Natural killer cell (primary cell): ENCODE results near the gene FAM180B. TPM values are rescaled to one million over a fixed set of nuclear protein-coding genes. Genes with fewer than 3 reads are reported as not detected.
"Not testable (repeated sequence)": the region's sequence is repeated elsewhere in the genome, so short reads cannot be mapped to it uniquely, and the experiment has no call there.

Experiments
- ATAC-seq, 3 donors: fragments of 150-1000 bp in 2 of 3; fragments of 200-7000 bp in 1 of 3; cut with Tn5 transposase; 1 replicate in 1 of 3; 2 replicates in 2 of 3; pipeline ENCODE4 v1.10.0; 2021; ENCODE audit warnings: mild to moderate bottlenecking in 2 of 3, moderate library complexity in 2 of 3
- DNase-seq, 2 donors: peaks; one replicate each; pipeline versions ENCODE4 v3.0.0 to v3.0.0-alpha.2; 2013 to 2021; ENCODE audit warnings: mixed read lengths in 1 of 2
- H3K27ac ChIP-seq: one replicate; pipeline ENCODE4 v1.5.1; 2013; ENCODE audit warnings: mild to moderate bottlenecking, low read length
- H3K27me3 ChIP-seq: one replicate; pipeline ENCODE4 v1.6.1; 2013; ENCODE audit warnings: low read length; ENCODE audit not compliant: control insufficient read depth, insufficient read depth
- H3K36me3 ChIP-seq: one replicate; pipeline ENCODE4 v1.6.1; 2013; ENCODE audit warnings: low read length; ENCODE audit not compliant: control insufficient read depth, insufficient read depth
- H3K4me1 ChIP-seq: one replicate; pipeline ENCODE4 v1.6.1; 2013; ENCODE audit warnings: low read length; ENCODE audit not compliant: control insufficient read depth, insufficient read depth
- H3K4me3 ChIP-seq: one replicate; pipeline ENCODE4 v1.5.1; 2013; ENCODE audit warnings: low read length
- H3K9me3 ChIP-seq: one replicate; pipeline ENCODE4 v1.6.1; 2013; ENCODE audit warnings: low read length; ENCODE audit not compliant: control insufficient read depth, insufficient read depth
- H3K27ac Mint-ChIP-seq, 2 donors: one replicate each; pipeline ENCODE4 v1.8.0; 2022; ENCODE audit warnings: mild to moderate bottlenecking in 2 of 2, mixed read lengths in 2 of 2, moderate library complexity in 1 of 2
- H3K27me3 Mint-ChIP-seq, 2 donors: one replicate each; pipeline ENCODE4 v1.8.0; 2022; ENCODE audit warnings: low read depth in 2 of 2, mixed read lengths in 2 of 2
- H3K36me3 Mint-ChIP-seq: one replicate; pipeline ENCODE4 v1.8.0; 2022; ENCODE audit warnings: mixed read lengths
- H3K4me1 Mint-ChIP-seq, 2 donors: one replicate each; pipeline ENCODE4 v1.8.0; 2022; ENCODE audit warnings: mixed read lengths in 2 of 2
- H3K4me3 Mint-ChIP-seq: one replicate; pipeline ENCODE4 v1.8.0; 2022; ENCODE audit warnings: mild to moderate bottlenecking, moderate library complexity, mixed read lengths
- H3K9me3 Mint-ChIP-seq, 2 donors: one replicate each; pipeline ENCODE4 v1.8.0; 2022; ENCODE audit warnings: mixed read lengths in 2 of 2
- WGBS: methylation state at CpG from one replicate; pipeline ENCODE4 v1.1.7; 2013; ENCODE audit warnings: missing lambda C conversion rate; ENCODE audit not compliant: insufficient coverage; 5-methylcytosine and 5-hydroxymethylcytosine counted together
- intact Hi-C: fragments of 100-400 bp; cut with micrococcal nuclease; formaldehyde crosslinking; loops from one replicate; pipeline ENCODE4 v1.14.2; 2022
- total RNA-seq, 4 donors: library from RNA; stranded (reverse); fragments of 120-200 nt in 1 of 4; gene quantifications; one replicate each; pipeline versions ENCODE4 v1.2.3 to v1.2.4, GENCODE V29; 2013 to 2022
- TF ChIP-seq, protein P1 (sequence below): fragments of 200-600 bp; IDR thresholded peaks from one replicate; pipeline ENCODE4 v1.8.0; 2022; ENCODE audit warnings: antibody characterized with exemption

Gene FAM180B
- total RNA-seq, 3 donors from 2014 or later (not counting 1 experiment from before 2014, with no cell fraction given): 0.25 TPM; not detected in 2

DNA sequence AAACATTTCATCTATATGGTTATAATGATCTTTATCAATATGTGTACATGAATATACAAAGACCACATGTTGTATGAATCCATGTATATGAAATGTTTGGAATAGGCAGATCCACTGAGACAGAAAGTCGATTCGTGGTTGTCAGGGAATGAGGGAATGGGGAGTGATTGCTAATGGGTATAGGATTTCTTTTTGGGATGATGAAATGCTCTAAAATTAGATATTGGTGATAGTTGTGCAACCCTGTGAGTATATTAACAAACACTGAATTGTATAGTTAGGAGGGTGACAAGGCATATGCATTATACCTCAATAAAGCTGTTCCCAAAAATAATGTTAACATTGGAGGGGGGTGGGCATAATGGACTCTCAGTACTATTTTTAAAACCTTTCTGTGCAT, 26.1 kb upstream of the FAM180B start:
- TF ChIP-seq, protein P1, sequence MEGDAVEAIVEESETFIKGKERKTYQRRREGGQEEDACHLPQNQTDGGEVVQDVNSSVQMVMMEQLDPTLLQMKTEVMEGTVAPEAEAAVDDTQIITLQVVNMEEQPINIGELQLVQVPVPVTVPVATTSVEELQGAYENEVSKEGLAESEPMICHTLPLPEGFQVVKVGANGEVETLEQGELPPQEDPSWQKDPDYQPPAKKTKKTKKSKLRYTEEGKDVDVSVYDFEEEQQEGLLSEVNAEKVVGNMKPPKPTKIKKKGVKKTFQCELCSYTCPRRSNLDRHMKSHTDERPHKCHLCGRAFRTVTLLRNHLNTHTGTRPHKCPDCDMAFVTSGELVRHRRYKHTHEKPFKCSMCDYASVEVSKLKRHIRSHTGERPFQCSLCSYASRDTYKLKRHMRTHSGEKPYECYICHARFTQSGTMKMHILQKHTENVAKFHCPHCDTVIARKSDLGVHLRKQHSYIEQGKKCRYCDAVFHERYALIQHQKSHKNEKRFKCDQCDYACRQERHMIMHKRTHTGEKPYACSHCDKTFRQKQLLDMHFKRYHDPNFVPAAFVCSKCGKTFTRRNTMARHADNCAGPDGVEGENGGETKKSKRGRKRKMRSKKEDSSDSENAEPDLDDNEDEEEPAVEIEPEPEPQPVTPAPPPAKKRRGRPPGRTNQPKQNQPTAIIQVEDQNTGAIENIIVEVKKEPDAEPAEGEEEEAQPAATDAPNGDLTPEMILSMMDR: no peak
- H3K36me3 ChIP-seq: no peaks in the 10 kb centered on the region
- Mint-ChIP-seq H3K4me3 (no peak overlapping the region), H3K9me3 (no peaks in the 10 kb centered on the region), H3K27me3 (no peaks in the 10 kb centered on the region), H3K4me1 (peaks cover 5 to 8% of the 10 kb centered on the region in 2 donors), H3K36me3 (no peaks in the 10 kb centered on the region), H3K27ac (no peak overlapping the region)
- DNase-seq (no peak), ATAC-seq (no peak)
- H3K9me3 ChIP-seq: no peaks in the 10 kb centered on the region
- H3K4me1 ChIP-seq: peaks cover 10% of the 10 kb centered on the region
- H3K27ac ChIP-seq: no peak overlapping the region
- intact Hi-C loops: no loop called here
- H3K4me3 ChIP-seq: no peak overlapping the region
- 97% methylated on average over 2 of the region's 2 CpGs for WGBS
- no peaks in the 10 kb centered on the region for H3K27me3 ChIP-seq

DNA sequence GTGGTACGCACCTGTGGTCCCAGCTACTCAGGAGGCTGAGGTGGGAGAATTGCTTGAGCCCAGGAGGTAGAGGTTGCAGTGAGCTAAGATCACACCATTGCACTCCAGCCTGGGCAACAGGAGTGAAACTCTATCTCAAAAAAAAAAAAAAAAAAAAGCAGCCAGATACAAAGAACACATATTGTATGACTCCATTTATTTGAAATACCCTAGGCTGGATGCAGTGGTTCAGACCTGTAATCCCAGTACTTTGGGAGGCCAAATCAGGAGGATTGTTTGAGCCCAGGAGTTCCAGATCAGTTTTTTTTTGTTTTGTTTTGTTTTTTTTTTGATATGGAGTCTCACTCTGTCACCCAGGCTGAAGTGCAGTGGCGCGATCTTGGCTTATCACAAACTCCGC, 24.1 kb upstream of the FAM180B start:
- peaks cover 10 to 19% of the 10 kb centered on the region in 2 donors for H3K4me1 Mint-ChIP-seq
- H3K4me3 ChIP-seq, H3K9me3 Mint-ChIP-seq, H3K27ac Mint-ChIP-seq, H3K27ac ChIP-seq, ATAC-seq, intact Hi-C loops, H3K9me3 ChIP-seq, H3K27me3 ChIP-seq, H3K27me3 Mint-ChIP-seq, H3K36me3 Mint-ChIP-seq, H3K36me3 ChIP-seq, DNase-seq, H3K4me3 Mint-ChIP-seq: not testable (repeated sequence)
- 94% methylated on average over 4 of the region's 4 CpGs for WGBS
- H3K4me1 ChIP-seq: peaks cover 19% of the 10 kb centered on the region

DNA sequence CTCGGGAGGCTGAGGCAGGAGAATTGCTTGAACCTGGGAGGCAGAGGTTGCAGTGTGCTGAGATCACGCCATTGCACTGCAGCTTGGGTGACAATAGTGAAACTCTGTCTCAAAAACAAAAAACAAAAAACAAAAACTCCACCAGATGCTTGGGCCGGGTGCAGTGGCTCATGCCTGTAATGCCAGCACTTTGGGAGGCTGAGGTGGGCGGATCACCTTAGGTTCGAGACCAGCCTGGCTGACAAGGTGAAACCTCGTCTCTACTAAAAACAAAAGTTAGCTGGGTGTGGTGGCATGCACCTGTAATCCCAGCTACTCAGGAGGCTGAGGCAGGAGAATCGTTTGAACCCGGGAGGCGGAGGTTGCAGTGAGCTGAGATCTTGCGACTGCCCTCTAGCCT, 22.1 kb upstream of the FAM180B start:
- DNase-seq, H3K4me3 Mint-ChIP-seq, H3K27me3 ChIP-seq, ATAC-seq, H3K36me3 Mint-ChIP-seq, H3K36me3 ChIP-seq, H3K9me3 ChIP-seq, H3K27me3 Mint-ChIP-seq, intact Hi-C loops, H3K4me3 ChIP-seq, H3K27ac ChIP-seq, H3K9me3 Mint-ChIP-seq: not testable (repeated sequence)
- H3K4me1 ChIP-seq: peaks cover 19% of the 10 kb centered on the region
- Mint-ChIP-seq H3K27ac (peak overlapping the region in 1 of 2 donors; percentile 91), H3K4me1 (peaks cover 10 to 19% of the 10 kb centered on the region in 2 donors)
- 95% methylated on average over 10 of the region's 10 CpGs for WGBS

DNA sequence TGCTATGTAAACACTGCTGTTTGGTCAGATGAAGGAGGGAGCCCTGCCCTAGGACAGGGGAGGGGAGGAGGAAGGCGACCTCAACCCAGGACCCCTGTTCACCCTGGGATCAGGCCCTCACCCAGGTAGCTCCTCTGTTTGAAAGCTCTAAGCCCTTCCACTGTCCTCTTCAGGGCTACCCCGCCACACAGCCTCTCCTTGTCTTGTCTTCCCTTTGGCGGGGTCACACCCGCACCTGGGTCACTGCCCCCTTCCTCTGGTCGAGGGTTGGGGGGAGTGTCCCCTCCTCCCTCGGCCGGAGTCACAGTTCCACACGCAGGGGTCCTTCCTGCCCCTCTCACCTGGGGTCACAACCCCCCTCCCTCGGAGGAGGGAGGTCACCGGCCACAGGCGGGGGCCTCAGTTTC, 21.5 kb upstream of the FAM180B start:
- peak overlapping the region; percentile 78 for H3K4me3 Mint-ChIP-seq

More for the DNA sequence above, 21.5 kb upstream of the FAM180B start:
- no peaks in the 10 kb centered on the region for H3K27me3 Mint-ChIP-seq
- WGBS: 11% methylated on average over 10 of the region's 11 CpGs
- Histone ChIP-seq H3K4me1 (peaks cover 19% of the 10 kb centered on the region), H3K4me3 (peak overlapping the region; percentile 93), H3K9me3 (no peaks in the 10 kb centered on the region), H3K27me3 (no peaks in the 10 kb centered on the region), H3K27ac (peak overlapping the region; percentile 88), H3K36me3 (peaks cover 3% of the 10 kb centered on the region)
- peak overlapping the region in 1 of 2 donors; percentile 91 for H3K27ac Mint-ChIP-seq
- no peaks in the 10 kb centered on the region for H3K36me3 Mint-ChIP-seq
- ATAC-seq: peak in 2 of 3 donors; percentile 3 to 10
- H3K4me1 Mint-ChIP-seq: peaks cover 10 to 19% of the 10 kb centered on the region in 2 donors
- H3K9me3 Mint-ChIP-seq: no peaks in the 10 kb centered on the region
- no peak for DNase-seq
- TF ChIP-seq, protein P1: no peak
- intact Hi-C loops: no loop called here
